Muscle of leg (tissue), 11 donors: ENCODE data around the gene TRAPPC3L. TPM values are rescaled to one million over a fixed set of nuclear protein-coding genes. Genes with fewer than 3 reads are reported as not detected.
"Not testable (repeated sequence)": the region's sequence is repeated elsewhere in the genome, so short reads cannot be mapped to it uniquely, and the experiment has no call there.

Experiments used
- DNase-seq: peaks from one replicate; pipeline ENCODE4 v3.0.0; 2013
- H3K27ac ChIP-seq: one replicate; pipeline ENCODE4 v1.5.1; 2013; ENCODE audit warnings: mild to moderate bottlenecking, low read length, control low read depth
- H3K27me3 ChIP-seq: one replicate; pipeline ENCODE4 v1.6.1; 2013; ENCODE audit warnings: low read length; ENCODE audit not compliant: control insufficient read depth, insufficient read depth
- H3K36me3 ChIP-seq: one replicate; pipeline ENCODE4 v1.6.1; 2013; ENCODE audit warnings: low read length; ENCODE audit not compliant: control insufficient read depth, insufficient read depth
- H3K4me1 ChIP-seq: one replicate; pipeline ENCODE4 v1.6.1; 2013; ENCODE audit warnings: low read length; ENCODE audit not compliant: control insufficient read depth, insufficient read depth
- H3K4me3 ChIP-seq: one replicate; pipeline ENCODE4 v1.5.1; 2013; ENCODE audit warnings: low read length, control low read depth
- H3K9me3 ChIP-seq: replicated peaks from 2 replicates; pipeline ENCODE4 v1.6.1; 2013; ENCODE audit warnings: low read depth, low read length; ENCODE audit not compliant: control insufficient read depth
- WGBS: methylation state at CpG from one replicate; pipeline ENCODE4 v1.1.5; 2013; ENCODE audit warnings: missing lambda C conversion rate; ENCODE audit not compliant: insufficient coverage; 5-methylcytosine and 5-hydroxymethylcytosine counted together
- polyA plus RNA-seq, 8 donors: library from polyadenylated mRNA; unstranded; fragments of 120-200 nt; gene quantifications; one replicate each; pipeline versions ENCODE4 v1.2.1 to v1.2.3, GENCODE V29; 2013; ENCODE audit warnings: inconsistent platforms in 1 of 8, low replicate concordance in 1 of 8; ENCODE audit not compliant: insufficient read length in 8 of 8, insufficient read depth in 1 of 8
- total RNA-seq: library from RNA; stranded (reverse); fragments of 120-200 nt; gene quantifications from one replicate; pipeline ENCODE4 v1.2.4, GENCODE V29; 2013

TRAPPC3L gene
- total and polyA plus RNA-seq, 9 donors: 0.07 to 0.18 (median 0.11) TPM; not detected in 1

DNA sequence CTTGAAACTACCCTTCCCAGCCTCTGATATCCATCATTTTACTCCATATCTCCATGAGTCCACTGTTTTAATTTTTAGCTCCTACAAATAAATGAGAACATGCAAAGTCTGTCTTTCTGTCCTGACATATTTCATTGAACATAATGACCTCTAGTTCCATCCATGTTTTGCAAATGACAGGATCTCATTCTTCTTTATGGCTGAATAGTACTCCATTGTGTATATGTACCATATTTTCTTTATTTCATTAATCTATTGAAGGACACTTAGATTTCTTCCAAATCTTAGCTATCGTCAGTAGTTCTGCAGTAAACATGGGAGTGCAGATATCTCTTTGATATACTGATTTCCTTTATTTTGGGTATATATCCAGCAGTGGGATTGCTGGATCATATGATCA lies 50.3 kb downstream of the TRAPPC3L start:
- not testable (repeated sequence) for H3K4me1 ChIP-seq, DNase-seq, H3K4me3 ChIP-seq, H3K36me3 ChIP-seq, H3K9me3 ChIP-seq, H3K27ac ChIP-seq, H3K27me3 ChIP-seq
- WGBS: no CpG with 5 or more reads among the region's 1 CpG

- DNase-seq: no peak
- no peaks in the 10 kb centered on the region for H3K27me3 ChIP-seq
- no CpG with 5 or more reads among the region's 6 CpGs for WGBS
- H3K4me1 ChIP-seq: no peaks in the 10 kb centered on the region
- no peaks in the 10 kb centered on the region for H3K9me3 ChIP-seq
- no peak overlapping the region for H3K4me3 ChIP-seq
- H3K27ac ChIP-seq: no peak overlapping the region
- H3K36me3 ChIP-seq: no peaks in the 10 kb centered on the region
Measured at GRCh38 chr6:116492331-116493067, 53.0 kb downstream of the TRAPPC3L start.

DNA sequence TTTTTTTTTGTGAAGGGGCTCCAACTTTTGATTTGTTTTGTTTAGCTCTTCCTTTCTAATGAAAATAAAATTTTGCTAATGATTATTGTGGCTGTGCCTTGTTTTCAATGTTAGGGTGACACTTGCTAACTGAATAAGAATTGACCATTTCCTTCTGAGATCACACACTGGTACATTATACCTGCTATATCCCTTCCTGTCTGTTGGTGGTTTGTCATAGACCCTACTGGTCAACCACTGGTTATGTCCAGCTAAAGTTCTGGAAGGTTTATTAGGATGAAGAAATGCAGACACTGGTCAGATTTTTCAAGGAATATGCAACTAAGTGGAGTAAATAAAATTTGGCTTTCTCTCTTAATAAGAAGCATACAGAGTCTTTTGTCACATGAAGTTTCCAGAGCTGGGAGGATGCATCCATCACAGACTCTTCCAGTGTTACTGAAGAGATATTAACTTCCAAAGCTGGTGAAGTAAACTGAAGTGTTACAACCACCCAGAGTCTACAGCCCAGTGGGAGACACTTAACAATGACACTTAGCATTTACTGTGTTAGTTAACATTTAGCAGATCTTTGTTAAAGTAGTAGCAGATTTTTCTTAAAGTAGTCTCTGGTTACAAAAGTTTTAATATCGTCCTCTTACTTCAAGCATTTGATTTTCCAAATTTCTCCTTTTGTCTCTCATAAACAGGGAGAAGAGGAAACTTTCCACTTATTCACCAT lies 53.7 kb downstream of the TRAPPC3L start:
- Histone ChIP-seq H3K27ac (no peak overlapping the region), H3K27me3 (no peaks in the 10 kb centered on the region), H3K36me3 (no peaks in the 10 kb centered on the region), H3K4me1 (no peaks in the 10 kb centered on the region), H3K4me3 (no peak overlapping the region), H3K9me3 (no peaks in the 10 kb centered on the region)
- DNase-seq: no peak
- no CpG with 5 or more reads among the region's 1 CpG for WGBS

GRCh38 chr6:116485559-116486184 lies 59.8 kb downstream of the TRAPPC3L start:
- peak; percentile 42 for DNase-seq
- Histone ChIP-seq H3K9me3 (no peaks in the 10 kb centered on the region), H3K4me3 (no peak overlapping the region), H3K36me3 (no peaks in the 10 kb centered on the region), H3K4me1 (no peaks in the 10 kb centered on the region), H3K27me3 (no peaks in the 10 kb centered on the region), H3K27ac (no peak overlapping the region)
- WGBS: 13% methylated on average over 1 of the region's 5 CpGs

- DNase-seq: no peak
- no peaks in the 10 kb centered on the region for H3K36me3 ChIP-seq
- H3K9me3 ChIP-seq: no peaks in the 10 kb centered on the region
- no peaks in the 10 kb centered on the region for H3K4me1 ChIP-seq
- no peaks in the 10 kb centered on the region for H3K27me3 ChIP-seq
- H3K27ac ChIP-seq: no peak overlapping the region
- WGBS: 80% methylated on average over 1 of the region's 2 CpGs
- no peak overlapping the region for H3K4me3 ChIP-seq
Measured at GRCh38 chr6:116483616-116484015, 61.9 kb downstream of the TRAPPC3L start.

GRCh38 chr6:116482780-116483179 lies 62.7 kb downstream of the TRAPPC3L start:
- H3K4me1 ChIP-seq: no peaks in the 10 kb centered on the region
- no peaks in the 10 kb centered on the region for H3K36me3 ChIP-seq
- no peak overlapping the region for H3K4me3 ChIP-seq
- no peaks in the 10 kb centered on the region for H3K9me3 ChIP-seq
- no peak overlapping the region for H3K27ac ChIP-seq
- WGBS: 67% methylated on average over 1 of the region's 1 CpG
- no peak for DNase-seq
- H3K27me3 ChIP-seq: no peaks in the 10 kb centered on the region

DNA sequence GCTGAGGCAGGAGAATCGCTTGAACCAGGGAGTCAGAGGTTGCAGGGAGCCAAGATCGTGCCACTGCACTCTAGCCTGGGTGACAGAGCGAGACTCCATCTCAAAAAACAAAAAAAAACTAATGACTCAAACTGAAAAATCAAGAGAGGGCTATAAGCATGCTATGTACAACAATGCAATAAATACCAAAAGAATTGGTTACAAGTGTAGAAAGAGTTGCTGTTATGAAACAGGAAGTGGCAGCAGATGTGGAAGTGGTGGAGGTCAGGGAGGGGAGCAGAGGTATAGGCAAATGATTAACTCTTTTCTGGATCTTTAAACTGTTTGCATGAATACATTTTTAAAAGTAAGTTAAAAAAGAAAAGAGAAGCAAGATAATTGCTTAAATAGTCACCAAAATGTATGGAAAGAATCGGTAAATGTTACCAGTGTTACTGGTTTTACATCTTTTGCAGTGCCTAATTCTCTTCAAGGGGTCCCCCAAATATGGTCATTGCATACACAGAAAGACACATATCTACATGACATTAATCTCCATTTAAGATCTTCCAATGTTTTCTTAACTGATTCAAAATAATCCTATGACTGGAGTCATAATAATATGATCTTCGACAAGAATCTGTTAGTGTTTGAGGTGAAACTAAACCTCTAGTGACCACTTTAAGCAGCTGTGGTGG lies 69.3 kb downstream of the TRAPPC3L start:
- peak; percentile 33 for DNase-seq
- H3K27me3 ChIP-seq: no peaks in the 10 kb centered on the region
- no peaks in the 10 kb centered on the region for H3K36me3 ChIP-seq
- no peak overlapping the region for H3K27ac ChIP-seq
- WGBS: no CpG with 5 or more reads among the region's 5 CpGs
- H3K4me3 ChIP-seq: no peak overlapping the region
- no peaks in the 10 kb centered on the region for H3K4me1 ChIP-seq
- H3K9me3 ChIP-seq: no peaks in the 10 kb centered on the region

DNA sequence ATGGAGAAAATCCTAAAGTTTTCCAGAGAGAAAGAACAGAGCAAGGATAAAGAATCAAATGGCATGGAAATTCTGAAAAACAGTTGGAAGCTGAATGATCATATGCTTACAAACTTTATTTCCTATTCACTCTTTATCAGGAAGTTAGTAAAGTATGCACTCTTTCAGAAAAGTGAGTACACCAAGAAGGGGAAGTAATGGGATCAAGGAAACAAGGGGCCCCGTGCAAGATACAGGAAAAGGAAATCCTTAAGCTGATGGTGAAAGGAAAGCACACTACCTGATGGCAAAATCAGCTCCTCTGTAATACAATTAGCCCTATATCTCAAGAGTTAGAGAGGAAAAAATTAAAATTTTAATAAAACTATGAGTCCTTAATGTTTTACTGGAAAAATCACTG lies 70.3 kb downstream of the TRAPPC3L start:
- WGBS: no CpG with 5 or more reads among the region's 1 CpG
- Histone ChIP-seq H3K4me1 (no peaks in the 10 kb centered on the region), H3K36me3 (no peaks in the 10 kb centered on the region), H3K27ac (no peak overlapping the region), H3K4me3 (no peak overlapping the region), H3K27me3 (no peaks in the 10 kb centered on the region), H3K9me3 (no peaks in the 10 kb centered on the region)
- DNase-seq: peak; percentile 48

DNA sequence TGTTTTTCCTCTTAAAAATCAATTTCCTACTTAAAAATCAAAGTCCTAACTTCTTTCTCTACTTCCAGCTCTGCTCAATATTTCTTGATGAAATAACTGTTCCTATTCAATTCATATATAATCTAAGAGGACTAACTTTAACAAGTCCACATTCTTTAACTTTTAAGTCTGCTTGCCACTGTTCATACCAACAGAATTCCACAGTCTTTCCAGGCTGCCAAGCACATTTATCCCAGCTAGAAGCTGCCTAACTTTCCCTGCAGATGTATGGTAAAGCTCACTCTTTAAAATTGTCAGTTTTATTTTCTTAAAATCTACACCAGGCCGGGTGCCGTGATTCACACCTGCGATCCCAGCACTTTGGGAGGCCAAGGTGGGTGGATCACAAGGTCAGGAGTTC lies 72.8 kb downstream of the TRAPPC3L start:
- WGBS: no CpG with 5 or more reads among the region's 3 CpGs
- no peak overlapping the region for H3K4me3 ChIP-seq
- H3K36me3 ChIP-seq: no peaks in the 10 kb centered on the region
- H3K27ac ChIP-seq: no peak overlapping the region
- H3K9me3 ChIP-seq: no peaks in the 10 kb centered on the region
- DNase-seq: peak; percentile 60
- no peaks in the 10 kb centered on the region for H3K27me3 ChIP-seq
- H3K4me1 ChIP-seq: no peaks in the 10 kb centered on the region

- no CpG with 5 or more reads among the region's 1 CpG for WGBS
- Histone ChIP-seq H3K4me3 (no peak overlapping the region), H3K9me3 (no peaks in the 10 kb centered on the region), H3K27me3 (no peaks in the 10 kb centered on the region), H3K36me3 (no peaks in the 10 kb centered on the region), H3K27ac (no peak overlapping the region), H3K4me1 (no peaks in the 10 kb centered on the region)
- peak; percentile 59 for DNase-seq
Measured at GRCh38 chr6:116471531-116471930, 74.0 kb downstream of the TRAPPC3L start.
